Activated naive CD4-positive, alpha-beta T cell treated with anti-CD3 and anti-CD28 coated beads, Interleukin-2, amount 50 U/mL, for 16 hours (primary cell): ENCODE results near the gene ABHD8.
"Not testable (repeated sequence)": the region's sequence is repeated elsewhere in the genome, so short reads cannot be mapped to it uniquely, and the experiment has no call there.

Source experiments
- DNase-seq: peaks from one replicate; pipeline ENCODE4 v3.0.0-alpha.2; 2020

Gene ABHD8

DNA sequence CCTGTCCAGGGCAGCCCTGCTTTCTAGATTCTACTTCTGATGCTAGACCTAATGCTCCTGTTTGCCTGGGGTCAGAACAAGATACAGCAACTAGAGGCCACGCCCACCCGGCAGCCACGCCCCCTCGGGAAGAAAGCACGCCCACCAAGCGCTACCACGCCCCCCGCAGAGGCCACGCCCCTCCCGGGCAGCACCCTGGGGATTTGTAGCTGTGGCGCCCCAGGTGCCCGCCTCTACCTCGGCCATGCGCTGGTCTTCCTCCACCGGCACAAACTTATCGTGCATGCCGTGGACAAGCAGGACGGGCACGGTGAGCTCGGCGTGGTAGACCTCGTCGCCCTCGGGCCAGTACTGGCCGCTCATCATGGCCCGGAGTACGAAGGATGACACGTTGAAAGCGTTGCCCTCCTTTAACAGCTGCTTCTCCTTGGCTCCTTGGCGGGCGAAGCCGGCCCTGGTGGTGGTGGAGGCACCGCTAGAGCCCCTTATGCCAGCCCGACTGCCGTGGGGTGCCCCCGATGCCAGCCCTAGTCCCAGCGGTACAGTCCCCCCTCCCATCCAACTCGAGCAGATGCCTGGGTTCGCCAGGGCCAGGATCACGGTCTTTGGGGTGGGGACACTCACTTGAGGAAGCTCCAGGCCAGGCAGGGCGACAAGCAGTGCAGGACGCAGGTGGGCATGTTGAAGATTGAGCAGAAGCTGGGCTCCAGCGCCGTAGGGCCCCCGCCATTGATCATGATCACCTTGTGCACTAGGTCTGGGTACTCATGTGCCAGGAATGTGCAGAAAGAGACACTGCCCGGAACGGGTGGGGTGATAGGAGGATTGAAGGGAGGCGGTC, 9.0 kb downstream of the ABHD8 start:
- peak; percentile 57 for DNase-seq

DNA sequence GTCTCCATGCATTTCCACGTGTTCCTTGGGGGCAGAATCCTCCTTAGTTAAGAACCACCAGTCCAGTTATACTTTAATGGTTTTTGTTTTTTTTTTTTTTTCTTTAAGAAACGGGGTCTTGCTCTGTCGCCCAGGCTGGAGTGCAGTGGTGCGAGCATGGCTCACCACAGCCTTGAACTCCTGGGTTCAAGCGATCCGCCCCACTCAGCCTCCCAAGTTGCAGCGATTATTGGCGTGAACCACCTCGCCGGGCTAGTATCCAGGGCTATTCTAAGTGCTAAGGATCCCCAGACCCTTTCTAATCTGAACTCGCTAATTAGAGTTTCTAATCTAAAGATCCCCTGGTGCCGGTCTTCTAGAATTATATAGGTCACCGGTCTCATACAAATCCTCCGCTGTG, 9.6 kb downstream of the ABHD8 start:
- DNase-seq: no peak

DNA sequence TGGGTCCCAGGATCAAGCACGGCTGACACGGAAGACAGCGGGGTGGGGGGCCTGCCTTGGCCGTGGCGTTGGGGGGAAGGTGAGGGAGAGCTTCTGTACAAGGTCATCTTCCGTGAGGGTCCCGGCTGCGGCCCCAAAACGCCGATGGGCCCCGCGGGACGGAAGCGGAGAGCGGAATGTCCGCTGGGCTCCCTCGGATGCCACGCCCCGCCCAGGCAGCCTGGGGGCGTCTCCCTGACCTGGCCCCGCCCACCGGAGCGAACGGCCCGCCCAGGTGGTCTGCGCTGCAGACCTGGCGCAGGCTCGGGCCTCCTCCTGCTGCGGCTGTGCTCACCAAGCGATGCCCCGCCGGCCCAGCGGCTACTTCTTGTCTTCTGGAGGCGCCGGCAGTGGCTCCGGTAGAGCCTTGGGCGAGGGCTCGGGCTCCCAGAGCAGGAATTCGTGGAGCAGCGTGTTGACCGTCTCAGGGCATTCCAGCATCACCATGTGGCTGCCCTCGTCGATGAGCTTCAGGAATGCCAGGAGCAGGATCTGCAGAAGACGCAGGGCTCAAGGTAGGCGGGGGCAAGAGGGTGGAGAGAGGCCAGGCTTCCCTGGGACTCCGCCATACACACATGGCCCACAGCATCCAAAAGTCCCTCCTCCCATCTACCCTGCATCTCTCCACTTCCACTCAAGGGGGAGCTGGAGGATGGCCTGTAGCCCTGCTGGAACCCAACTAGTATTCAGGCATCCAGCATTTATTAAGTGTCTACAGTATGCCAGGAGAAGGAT, 10.7 kb downstream of the ABHD8 start:
- peak; percentile 81 for DNase-seq

DNA sequence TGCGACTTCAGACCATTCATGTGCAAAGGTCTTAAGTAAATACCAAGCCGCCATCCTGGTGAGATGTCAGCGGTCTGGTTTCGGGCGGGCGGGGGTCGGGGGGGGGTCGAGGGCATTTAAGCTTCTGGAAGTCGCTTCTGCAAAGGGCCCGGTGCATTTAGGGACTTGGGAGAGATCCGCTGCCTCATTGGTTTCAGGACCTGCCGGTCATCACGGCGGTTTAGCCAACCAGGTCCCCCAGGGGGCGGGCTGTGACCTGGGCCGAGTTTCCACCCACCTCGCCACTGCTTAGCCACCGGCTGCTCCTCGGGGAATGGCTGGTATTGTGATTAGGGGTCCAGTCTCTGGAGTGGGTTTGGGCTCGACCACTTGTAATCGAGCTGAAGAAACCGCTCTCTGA, 13.7 kb downstream of the ABHD8 start:
- DNase-seq: peak; percentile 54

DNA sequence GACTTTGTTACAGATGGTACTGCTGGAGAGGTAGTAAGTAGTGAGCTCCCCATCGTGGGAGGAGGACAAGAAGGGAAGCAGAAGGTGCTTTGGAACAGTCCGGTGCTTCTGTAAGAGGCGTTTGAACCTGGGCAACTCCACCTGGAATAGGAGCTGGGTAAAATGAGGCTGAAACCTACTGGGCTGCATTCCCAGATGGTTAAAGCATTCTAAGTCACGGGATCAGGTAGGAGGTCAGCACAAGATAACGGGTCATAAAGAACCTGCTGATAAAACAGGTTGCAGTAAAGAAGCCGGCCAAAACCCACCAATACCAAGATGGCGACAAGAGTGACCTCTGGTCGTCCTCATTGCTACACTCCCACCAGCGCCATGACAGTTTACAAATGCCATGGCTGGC, 16.5 kb downstream of the ABHD8 start:
- no peak for DNase-seq

DNA sequence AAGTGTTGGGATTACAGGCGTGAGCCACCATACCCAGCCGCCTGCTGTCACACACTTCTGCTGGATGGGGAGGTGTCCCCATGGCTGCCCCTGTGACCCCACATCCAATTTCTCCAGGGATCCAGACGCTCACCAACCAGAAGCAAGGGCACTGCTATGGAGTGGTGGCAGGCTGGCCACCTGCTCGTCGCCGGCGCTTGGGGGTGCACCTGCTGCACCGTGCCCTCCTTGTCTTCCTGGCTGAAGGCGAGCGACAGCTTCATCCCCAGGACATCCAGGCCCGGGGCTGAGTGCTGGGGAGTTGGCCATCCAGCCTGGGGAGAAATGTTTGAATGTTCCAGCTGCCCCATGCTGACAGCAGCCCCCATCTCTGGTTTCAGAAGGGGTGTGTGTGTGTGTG, 17.0 kb downstream of the ABHD8 start:
- DNase-seq: no peak

DNA sequence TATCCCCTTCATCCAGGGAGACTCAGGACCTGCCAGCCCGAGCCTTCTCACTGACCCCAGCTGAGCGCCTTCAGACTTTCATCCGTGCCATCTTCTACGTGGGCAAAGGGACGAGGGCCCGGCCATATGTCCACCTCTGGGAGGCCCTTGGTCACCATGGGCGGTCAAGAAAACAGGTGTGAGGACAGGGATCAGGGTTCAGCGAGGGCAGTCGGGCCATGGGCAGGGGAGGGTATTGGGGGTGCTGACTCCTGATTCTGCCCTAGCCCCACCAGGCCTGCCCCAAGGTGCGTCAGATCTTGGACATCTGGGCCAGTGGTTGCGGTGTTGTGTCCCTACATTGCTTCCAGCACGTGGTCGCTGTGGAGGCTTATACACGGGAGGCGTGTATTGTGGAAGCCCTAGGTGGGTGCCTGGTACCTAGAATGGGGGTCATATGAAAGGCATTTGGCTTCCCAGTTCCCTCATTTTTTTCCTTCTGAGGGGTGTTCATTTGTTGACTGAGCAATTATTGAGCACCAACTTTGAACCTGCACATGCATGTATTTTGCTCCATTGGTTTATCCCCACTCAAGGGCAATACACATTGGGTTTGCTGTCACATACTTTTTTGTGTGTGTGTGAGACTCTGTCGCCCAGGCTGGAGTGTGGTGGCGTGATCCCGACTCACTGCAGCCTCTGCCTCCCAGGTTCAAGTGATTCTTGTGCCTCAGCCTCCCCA, 17.6 kb downstream of the ABHD8 start:
- DNase-seq: no peak

DNA sequence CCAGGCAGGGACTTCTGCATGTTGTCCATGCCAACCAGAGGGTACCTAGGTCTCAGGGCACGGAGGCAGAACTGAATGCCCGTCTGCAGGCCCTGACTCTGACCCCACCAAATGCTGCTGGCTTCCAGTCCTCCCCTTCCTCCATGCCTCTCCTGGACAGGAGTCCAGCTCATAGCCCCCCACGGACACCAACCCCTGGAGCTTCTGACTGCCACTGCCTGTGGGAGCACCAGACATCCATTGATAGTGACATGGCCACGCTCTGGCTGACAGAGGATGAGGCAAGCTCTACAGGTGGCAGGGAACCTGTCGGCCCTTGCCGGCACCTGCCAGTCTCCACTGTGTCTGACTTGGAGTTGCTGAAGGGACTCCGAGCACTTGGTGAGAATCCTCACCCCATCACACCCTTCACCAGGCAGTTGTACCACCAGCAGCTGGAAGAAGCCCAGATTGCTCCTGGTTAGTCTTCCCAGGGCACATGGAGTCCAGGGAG, 19.7 kb downstream of the ABHD8 start:
- DNase-seq: no peak

DNA sequence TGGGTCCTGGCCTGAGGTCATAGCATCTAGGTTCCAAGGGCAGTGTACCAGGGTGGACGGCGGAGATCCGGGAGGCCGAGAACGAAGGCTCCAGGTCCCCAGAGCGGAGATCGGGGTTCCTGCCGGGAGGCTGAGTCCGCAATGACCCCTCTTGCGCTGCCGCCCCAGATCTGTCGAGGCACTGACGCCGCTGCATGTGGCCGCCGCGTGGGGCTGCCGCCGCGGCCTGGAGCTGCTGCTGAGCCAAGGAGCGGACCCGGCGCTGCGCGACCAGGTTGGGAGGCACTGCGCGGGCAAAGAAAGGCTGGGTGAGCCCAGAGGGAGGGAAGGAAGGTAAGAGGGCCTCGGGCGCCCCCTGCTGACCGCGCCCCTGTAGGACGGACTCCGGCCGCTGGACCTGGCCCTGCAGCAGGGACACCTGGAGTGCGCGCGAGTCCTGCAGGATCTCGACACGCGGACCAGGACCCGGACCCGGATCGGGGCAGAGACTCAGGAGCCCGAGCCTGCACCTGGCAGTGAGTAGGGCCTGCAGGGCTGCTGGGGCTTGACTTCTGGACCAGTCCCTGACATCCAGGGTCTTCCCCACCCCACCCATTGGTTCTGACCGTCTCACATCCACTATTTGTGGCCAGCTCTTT, 20.6 kb downstream of the ABHD8 start:
- peak; percentile 81 for DNase-seq

DNA sequence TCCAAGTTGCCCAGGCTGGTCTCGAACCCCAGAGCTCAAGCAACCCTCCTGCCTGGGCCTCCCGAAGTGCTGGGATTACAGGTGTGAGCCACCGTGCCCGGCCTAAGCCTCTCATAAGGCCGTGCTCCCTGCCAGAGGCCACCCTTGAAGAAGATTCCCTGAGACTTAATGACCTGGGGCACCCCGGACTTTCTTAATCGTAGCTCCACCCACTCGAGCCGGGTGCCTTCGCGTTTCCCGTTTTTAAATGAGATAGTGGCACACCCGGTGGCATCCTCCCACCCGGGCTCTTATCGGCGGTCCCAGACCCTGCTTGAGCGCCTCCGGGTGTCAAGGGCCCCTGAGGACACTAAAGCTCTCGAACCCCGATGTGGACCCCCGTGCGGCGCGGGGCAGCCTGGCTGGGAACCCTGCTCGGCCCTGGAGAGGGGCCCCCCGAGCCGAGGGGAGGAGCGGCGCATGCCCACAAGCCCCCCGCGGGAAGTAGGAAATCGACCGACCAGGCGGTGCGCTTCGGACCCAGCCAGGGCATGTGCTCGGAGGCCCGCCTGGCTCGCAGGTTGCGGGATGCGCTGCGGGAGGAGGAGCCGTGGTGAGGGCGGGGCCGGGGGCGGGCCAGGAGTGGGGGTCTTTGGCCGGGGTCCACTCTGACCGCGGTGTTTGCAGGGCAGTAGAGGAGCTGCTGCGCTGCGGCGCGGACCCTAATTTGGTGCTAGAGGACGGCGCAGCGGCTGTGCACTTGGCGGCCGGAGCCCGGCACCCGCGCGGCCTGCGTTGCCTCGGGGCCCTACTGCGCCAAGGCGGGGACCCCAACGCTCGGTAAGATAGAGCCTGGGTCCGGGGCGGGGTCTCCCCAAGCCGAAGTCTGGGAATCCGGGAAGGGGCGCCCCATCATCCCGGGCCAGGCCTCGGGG, 21.6 kb downstream of the ABHD8 start, which contains the start of gene ANKLE1:
TSS of gene ANKLE1 (plus strand) at position 511 of the 914 bp plus-strand sequence. CDS start at position 531, 20 bp downstream.
- peak; percentile 67 for DNase-seq

DNA sequence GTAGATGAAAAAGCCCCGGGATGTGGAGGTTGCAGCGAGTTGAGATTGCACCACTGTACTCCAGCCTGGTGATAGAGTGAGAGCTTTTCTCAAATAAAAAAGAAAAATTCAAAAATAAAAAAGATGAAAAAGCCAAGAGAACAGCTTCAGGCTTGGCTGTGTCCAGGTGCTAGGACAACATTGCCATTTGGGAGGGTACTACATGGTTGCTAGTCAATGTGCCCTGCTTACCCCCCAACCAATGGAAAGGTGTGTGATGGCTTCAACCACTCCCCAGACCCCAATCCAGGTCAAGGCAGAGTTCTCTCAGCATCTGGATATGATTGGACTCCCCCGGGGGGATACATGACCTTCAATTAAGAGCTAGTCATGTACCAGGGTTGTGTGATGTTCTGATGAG, 23.8 kb downstream of the ABHD8 start:
- no peak for DNase-seq

DNA sequence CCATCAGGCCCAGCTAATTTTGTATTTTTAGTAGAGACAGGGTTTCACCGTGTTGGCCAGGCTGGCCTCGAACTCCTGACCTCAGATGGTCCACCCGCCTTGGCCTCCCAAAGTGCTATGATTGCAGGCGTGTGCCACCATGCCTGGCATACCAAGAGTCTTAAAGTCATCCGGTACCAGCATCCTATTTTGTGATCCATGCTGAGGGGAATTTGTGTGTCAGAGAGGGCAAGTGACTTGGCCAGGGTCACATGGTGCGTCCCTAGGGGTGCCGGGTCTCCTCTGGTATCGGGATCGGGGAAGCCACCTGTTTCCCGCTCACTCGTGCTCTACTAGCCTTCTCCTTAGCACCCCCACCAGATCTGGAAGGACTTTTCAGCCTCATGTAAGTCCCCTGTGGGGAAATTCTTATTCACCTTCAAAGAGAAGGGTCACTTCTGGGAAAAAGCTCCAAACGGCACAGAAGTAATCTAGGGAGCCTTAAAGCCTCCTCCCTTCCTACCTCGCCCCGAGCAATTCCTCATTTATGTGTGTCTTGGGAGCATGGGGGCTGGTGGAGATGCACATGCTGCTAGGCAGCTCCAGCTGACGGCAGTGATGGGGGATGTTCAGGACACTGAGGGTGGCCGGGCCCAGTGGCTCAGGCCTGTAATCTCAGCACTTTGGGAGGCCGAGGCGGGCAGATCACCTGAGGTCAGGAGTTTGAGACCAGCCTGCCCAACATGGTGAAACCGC, 27.6 kb downstream of the ABHD8 start:
- no peak for DNase-seq

DNA sequence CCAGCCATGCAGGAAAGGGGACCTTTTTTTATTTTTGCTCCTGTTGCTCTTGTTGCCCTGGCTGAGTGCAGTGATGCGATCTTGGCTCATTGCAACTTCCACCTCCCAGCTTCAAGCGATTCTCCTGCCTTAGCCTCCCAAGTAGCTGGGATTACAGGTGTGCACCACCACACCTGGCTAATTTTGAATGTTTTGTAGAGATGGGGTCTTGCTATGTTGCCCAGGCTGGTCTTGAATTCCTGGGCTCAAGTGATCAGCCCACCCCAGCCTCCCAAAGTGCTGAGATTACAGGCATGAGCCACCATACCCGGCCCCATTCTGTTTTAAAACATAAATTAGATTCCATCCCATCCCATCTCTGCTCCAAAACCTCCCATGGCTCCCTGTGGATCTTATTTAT, 28.3 kb downstream of the ABHD8 start:
- DNase-seq: not testable (repeated sequence)

DNA sequence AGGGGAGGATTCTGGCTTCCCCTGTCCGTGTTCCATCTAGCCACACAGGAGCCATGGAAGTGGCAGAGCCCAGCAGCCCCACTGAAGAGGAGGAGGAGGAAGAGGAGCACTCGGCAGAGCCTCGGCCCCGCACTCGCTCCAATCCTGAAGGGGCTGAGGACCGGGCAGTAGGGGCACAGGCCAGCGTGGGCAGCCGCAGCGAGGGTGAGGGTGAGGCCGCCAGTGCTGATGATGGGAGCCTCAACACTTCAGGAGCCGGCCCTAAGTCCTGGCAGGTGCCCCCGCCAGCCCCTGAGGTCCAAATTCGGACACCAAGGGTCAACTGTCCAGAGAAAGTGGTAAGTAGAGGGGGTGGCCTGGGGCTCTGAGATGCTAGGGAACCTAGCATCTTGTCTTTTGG, 34.5 kb downstream of the ABHD8 start:
- DNase-seq: no peak

DNA sequence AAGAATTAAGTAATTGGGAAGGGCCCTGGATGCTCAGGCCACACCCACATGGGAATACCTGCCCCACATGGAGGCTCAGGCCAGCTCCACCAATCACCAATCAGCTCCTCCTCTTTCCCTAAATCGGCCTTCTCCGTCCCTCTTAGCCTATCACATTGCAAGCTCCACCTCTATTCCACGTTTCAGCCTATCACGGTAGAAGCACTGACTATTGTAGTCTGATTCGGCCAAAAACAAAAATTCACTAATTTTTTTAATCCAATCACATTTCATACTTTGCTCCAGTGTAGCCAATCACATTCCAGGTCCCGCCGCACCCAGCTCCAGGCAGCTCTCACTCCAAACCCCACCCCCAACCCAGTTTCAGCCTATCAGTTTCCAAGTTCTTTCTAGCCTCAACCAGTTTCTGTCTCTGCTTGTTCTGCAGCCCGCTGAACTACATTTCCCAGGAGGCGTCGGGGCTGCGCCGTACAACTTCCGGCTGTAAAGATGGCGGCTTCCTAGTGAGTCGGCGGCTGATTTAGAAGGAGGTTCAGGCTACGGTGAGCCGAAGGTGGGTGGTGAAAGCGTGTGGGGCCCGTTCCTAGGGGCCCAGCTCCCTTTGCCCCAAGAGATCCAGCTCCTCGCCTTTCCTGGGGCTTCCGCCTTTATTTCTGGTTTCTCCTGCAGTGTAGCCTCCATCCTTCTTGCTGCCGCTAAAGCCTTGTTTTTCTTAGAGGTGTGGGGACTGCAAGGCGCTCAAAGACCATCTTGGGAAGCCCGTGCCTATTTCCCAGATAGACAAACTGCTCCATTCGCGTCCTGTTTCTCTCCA, 36.0 kb downstream of the ABHD8 start, which contains the start of gene BABAM1:
TSS of gene BABAM1 (plus strand) at position 469 of the 814 bp plus-strand sequence. CDS start 1,364 bp downstream, outside the sequence.
- DNase-seq: peak; percentile 95

DNA sequence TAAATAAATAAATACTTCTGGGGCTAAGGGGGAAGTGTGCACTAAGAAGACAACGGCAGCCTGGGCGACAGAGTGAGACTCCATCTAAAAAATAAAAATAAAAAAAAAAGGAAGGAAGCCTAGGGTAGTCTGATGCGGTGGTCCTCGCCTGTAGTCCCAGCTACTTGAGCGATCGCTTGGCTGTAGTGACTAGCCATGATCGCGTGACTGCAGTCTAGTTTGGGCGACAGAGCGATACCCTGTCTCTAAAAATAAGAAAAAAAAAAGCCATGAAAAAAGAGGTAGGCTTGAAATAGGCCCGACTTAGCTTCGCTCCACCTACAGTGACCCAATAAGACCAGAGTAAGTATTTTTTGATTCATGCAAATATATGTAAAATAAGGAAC, 36.6 kb downstream of the ABHD8 start:
- DNase-seq: no peak

DNA sequence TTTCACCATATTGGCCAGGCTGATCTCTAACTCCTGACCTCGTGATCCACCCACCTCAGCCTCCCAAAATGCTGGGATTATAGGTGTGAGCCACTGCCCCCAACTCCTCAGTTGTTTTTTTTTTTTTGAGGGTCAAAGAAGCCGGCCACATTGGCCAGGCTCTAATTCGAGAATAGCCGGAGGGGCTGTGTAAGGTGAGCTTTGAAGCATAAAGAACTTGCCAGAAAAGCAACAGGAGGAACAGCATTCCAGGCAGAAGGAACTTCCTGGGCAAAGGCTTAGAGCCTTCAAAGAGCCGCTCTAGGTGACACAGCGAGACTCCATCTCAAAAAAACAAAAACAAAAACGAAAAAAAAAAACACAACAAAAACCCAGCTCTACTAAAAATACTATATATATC, 37.2 kb downstream of the ABHD8 start:
- no peak for DNase-seq

DNA sequence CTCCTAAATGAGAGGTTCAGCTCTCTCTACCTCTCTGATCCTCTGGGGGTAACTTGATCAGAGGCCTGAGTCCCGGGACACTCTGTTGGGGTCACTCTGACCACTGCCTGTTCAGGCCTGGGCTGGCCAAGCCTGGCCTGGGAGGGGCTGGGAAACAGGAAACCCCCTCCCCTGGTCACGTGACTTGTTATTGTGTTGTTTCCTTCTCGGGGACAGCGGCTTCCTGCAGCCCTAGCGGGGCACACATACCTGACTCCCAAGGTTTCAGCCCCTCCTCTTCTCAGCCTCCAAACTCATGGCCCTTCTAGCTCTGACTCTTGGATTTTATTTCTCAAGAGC, 38.6 kb downstream of the ABHD8 start, which contains the start of gene USHBP1:
TSS of gene USHBP1 (minus strand) at position 105 of the 339 bp plus-strand sequence. CDS start 446 bp downstream, outside the sequence.
- no peak for DNase-seq

DNA sequence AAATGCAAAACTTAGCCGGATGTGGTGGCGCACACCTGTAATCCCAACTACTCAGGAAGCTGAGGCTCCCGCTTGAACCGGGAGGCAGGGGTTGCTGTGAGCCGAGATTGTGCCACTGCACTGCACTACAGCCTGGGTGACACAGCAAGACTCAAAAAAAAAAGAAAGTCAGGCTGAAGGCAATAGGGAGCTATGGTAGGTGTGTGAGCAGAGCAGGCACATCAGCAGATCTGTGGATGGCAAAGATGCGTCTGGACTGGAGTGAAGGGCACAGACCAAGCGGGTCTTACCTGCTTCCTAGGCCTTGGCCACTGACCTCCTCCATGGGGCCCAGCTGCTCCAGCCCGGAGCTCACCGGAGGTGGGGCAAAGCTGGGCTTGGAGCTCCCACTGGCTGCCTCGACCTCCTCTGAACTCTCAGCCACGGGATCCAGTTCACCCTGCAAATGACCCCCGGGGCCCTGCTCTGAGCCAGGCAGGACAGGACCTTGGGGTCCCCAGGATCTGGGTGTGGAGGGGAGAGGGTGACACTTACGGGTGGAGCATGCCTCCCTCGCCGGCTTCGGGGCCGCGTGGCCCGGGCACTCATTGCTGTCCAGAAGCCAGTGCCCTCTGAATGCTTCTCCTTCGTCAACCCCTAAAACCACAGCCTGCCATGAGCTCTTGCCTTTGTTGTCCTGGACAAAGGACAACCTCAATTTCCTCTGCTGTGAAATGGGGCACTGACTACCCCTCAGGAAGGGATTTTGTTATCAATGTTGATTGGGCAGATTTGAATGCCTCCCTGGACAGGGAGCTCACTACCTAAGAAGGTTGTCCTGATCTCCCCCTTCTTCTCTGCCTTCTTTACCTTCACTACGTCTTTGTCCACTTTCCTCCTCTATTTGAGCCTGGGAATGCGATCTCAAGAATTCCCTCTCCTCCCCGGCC, 39.2 kb downstream of the ABHD8 start:
- no peak for DNase-seq
